ENCODE results near the gene ATP6V1G2.

DNA sequence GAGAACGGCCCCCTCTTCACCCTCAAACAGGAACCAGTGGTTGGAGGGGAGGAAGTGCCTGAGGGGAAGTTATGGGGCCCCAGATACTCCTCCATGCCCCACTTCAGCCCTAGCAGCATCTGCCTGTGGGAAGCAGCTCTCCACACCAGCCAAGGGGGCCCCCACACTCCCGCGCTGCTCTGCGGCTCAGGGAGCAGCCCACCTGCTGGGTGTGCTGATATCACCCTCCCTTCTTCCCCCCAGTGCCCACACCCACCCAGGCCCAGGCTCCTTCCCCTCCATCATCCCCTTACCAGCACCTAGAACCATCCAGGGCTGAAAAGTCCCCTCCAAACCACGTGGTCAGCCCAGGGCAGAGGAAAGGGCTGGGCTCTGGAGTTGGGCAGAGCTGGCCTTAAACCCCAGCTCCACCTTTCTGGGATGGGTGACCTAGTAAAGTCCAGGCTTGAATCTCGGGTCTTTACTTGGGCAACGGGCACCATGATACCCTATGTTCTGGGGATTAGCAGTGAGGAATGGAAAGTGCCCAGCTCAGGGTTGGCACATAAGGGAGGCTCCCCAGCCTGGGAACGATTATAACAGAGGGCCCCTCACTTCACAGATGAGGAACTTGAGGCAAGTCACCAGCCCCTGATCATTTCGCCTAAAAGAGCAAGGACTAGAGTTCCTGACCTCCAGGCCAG is 40.3 kb upstream of the ATP6V1G2 start:
- TF ChIP-seq EZH2 (IDR thresholded peaks at IDR 0.05; ENCODE audit: low read depth, unreplicated experiment) = no peak
- TF ChIP-seq, protein P1, sequence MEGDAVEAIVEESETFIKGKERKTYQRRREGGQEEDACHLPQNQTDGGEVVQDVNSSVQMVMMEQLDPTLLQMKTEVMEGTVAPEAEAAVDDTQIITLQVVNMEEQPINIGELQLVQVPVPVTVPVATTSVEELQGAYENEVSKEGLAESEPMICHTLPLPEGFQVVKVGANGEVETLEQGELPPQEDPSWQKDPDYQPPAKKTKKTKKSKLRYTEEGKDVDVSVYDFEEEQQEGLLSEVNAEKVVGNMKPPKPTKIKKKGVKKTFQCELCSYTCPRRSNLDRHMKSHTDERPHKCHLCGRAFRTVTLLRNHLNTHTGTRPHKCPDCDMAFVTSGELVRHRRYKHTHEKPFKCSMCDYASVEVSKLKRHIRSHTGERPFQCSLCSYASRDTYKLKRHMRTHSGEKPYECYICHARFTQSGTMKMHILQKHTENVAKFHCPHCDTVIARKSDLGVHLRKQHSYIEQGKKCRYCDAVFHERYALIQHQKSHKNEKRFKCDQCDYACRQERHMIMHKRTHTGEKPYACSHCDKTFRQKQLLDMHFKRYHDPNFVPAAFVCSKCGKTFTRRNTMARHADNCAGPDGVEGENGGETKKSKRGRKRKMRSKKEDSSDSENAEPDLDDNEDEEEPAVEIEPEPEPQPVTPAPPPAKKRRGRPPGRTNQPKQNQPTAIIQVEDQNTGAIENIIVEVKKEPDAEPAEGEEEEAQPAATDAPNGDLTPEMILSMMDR (conservative IDR thresholded peaks at IDR 0.05; ENCODE audit: low read depth in 2 of 2) = no peak
- no peak for TF ChIP-seq POLR2AphosphoS5 (IDR thresholded peaks at IDR 0.05; ENCODE audit: low read depth)
- TF ChIP-seq, protein P2, sequence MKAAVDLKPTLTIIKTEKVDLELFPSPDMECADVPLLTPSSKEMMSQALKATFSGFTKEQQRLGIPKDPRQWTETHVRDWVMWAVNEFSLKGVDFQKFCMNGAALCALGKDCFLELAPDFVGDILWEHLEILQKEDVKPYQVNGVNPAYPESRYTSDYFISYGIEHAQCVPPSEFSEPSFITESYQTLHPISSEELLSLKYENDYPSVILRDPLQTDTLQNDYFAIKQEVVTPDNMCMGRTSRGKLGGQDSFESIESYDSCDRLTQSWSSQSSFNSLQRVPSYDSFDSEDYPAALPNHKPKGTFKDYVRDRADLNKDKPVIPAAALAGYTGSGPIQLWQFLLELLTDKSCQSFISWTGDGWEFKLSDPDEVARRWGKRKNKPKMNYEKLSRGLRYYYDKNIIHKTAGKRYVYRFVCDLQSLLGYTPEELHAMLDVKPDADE (IDR thresholded peaks at IDR 0.05) = no peak
- no peak for TF ChIP-seq CREB1 (CRISPR knock-in tag; IDR thresholded peaks at IDR 0.05; ENCODE audit: low read depth)
- TF ChIP-seq ZNF114 (CRISPR knock-in tag; IDR thresholded peaks at IDR 0.05) = no peak

Data from GM23338 (cell line).